GM12878 (cell line): ENCODE measurements around the gene H2AZ1. TPM values are rescaled to one million over a fixed set of nuclear protein-coding genes. Genes with fewer than 3 reads are reported as not detected.

ENCODE experiments used
- ASH2L ChIP-seq: fragments of 300-600, 200-600 bp; sonication (generic); IDR thresholded peaks from 2 replicates; pipeline ENCODE4 v1.6.1; 2017; ENCODE audit warnings: low read depth, mild to moderate bottlenecking, borderline replicate concordance
- ATF7 ChIP-seq: fragments of 450-650 bp; IDR thresholded peaks from 2 replicates; pipeline ENCODE4 v1.6.1; 2016; ENCODE audit warnings: low read depth, mild to moderate bottlenecking
- BCLAF1 ChIP-seq: fragments of 450-650 bp; IDR thresholded peaks from 2 replicates; pipeline ENCODE4 v1.6.1; 2017; ENCODE audit warnings: antibody characterized with exemption, mild to moderate bottlenecking, moderate library complexity
- CEBPB ChIP-seq, 2 experiments: fragments of 150-350 bp in 1 of 2; IDR thresholded peaks; 2 replicates each; pipeline ENCODE4 v1.6.1; 2012 to 2014; ENCODE audit warnings: low read depth in 2 of 2, low read length in 2 of 2, borderline replicate concordance in 1 of 2, inconsistent platforms in 1 of 2
- CHD2 ChIP-seq: IDR thresholded peaks from 2 replicates; pipeline ENCODE4 v1.6.1; 2011; ENCODE audit warnings: low read depth, low read length, improper control_type of control experiment, borderline replicate concordance
- HDAC6 ChIP-seq: fragments of 200-600 bp; sonication (generic); IDR thresholded peaks from one replicate; pipeline ENCODE4 v1.8.0; 2017; ENCODE audit warnings: antibody characterized with exemption; ENCODE audit not compliant: unreplicated experiment
- MXI1 ChIP-seq: fragments of 150-350 bp; IDR thresholded peaks from 2 replicates; pipeline ENCODE4 v1.6.1; 2011; ENCODE audit warnings: low read depth, mild to moderate bottlenecking, inconsistent platforms, low read length, improper control_type of control experiment
- NFYA ChIP-seq: IDR thresholded peaks from 2 replicates; pipeline ENCODE4 v1.6.1; 2011; ENCODE audit warnings: low read depth, mild to moderate bottlenecking, low read length, improper control_type of control experiment, borderline replicate concordance
- POU2F2 ChIP-seq: IDR thresholded peaks from 3 replicates; pipeline ENCODE4 v1.6.1; 2011; ENCODE audit warnings: low read depth, mild to moderate bottlenecking, low read length, borderline replicate concordance
- RELA ChIP-seq: fragments of 450-650 bp; IDR thresholded peaks from 2 replicates; pipeline ENCODE4 v1.8.0; 2014; ENCODE audit warnings: borderline replicate concordance; ENCODE audit not compliant: partially characterized antibody
- RELB ChIP-seq: fragments of 450-650 bp; IDR thresholded peaks from 2 replicates; pipeline ENCODE4 v1.6.1; 2017; ENCODE audit warnings: low read depth, mild to moderate bottlenecking, moderate library complexity
- SKIL ChIP-seq: fragments of 450-650 bp; IDR thresholded peaks from 2 replicates; pipeline ENCODE4 v1.6.1; 2017; ENCODE audit warnings: mild to moderate bottlenecking, low read depth, inconsistent platforms; ENCODE audit not compliant: poor library complexity, severe bottlenecking
- SREBF2 ChIP-seq: IDR thresholded peaks from 2 replicates; pipeline ENCODE4 v1.6.1; 2012; ENCODE audit warnings: mild to moderate bottlenecking, low read length
- USF1 ChIP-seq: IDR thresholded peaks from 2 replicates; pipeline ENCODE4 v1.6.1; 2011; ENCODE audit warnings: borderline replicate concordance, low read depth, mild to moderate bottlenecking, moderate library complexity, mixed read lengths, low read length; ENCODE audit not compliant: insufficient read depth; ENCODE audit errors: extremely low read length
- ZNF592 ChIP-seq: fragments of 450-650 bp; IDR thresholded peaks from 2 replicates; pipeline ENCODE4 v1.6.1; 2017; ENCODE audit warnings: mild to moderate bottlenecking, moderate library complexity
- polyA plus RNA-seq, 11 experiments: library from polyadenylated mRNA; depleted of rRNA in 4 of 11; unstranded in 6 of 11; stranded (reverse) in 5 of 11; fragments of >200 nt; fragmentation: Nextera tagmentation in 4 of 11; fragmentation: Illumina TruSeq in 1 of 11; extraction: Ambion mirVana in 4 of 11; extraction: Trizol in 1 of 11; gene quantifications; 1 replicate in 1 of 11; 2 replicates in 10 of 11; pipeline versions ENCODE4 v1.2.1 to v1.2.3, GENCODE V29; 2011 to 2016; ENCODE audit warnings: inconsistent platforms in 2 of 11, missing spikeins in 2 of 11, low read depth in 1 of 11
- total RNA-seq, 4 experiments: library from RNA; depleted of rRNA in 3 of 4; stranded (reverse); fragments of >200 nt in 3 of 4; fragmentation: Illumina TruSeq in 1 of 4; extraction: Trizol in 1 of 4; gene quantifications; 2 replicates each; pipeline versions ENCODE4 v1.2.1 to v1.2.3, GENCODE V29; 2013 to 2021

The H2AZ1 gene
- total and polyA plus RNA-seq, 10 of the 15 experiments (the other 5 are each of a cell fraction or from before 2014, with no cell fraction given), result 652 to 4,800 (median 898) TPM

GRCh38 chr4:99949999-99950912 is at the start of gene H2AZ1 (continued):
- no peak for TF ChIP-seq BCLAF1
- peak; percentile 54 for TF ChIP-seq RELB
- TF ChIP-seq POU2F2, result peak; percentile 96
- no peak for TF ChIP-seq HDAC6
- TF ChIP-seq MXI1, result peak; percentile 84
- TF ChIP-seq RELA, result peak; percentile 48
- TF ChIP-seq NFYA, result no peak
- 0 out of 2 replicates have a peak, but pooled peaks have one; percentile 6 for TF ChIP-seq ATF7
- no peak for TF ChIP-seq SREBF2
- TF ChIP-seq USF1, result peak; percentile 93
- peak; percentile 82 for TF ChIP-seq CHD2
- no peak for TF ChIP-seq ASH2L
- TF ChIP-seq CEBPB (IDR thresholded peaks at IDR 0.05; ENCODE audit: borderline replicate concordance in 1 of 2, low read depth in 2 of 2, low read length in 2 of 2), result no peak
- no peak for TF ChIP-seq ZNF592
- TF ChIP-seq SKIL, result no peak
